Skeletal muscle cell (primary cell): Measurements from ENCODE around the gene KRTAP10-2.

ENCODE experiments used
- DNase-seq: peaks from one replicate; pipeline ENCODE4 v3.0.0-alpha.2; 2010; ENCODE audit warnings: low read depth
- H3K4me3 ChIP-seq: 2 replicates; pipeline ENCODE4 v1.5.1; 2011; ENCODE audit warnings: low read depth, mild to moderate bottlenecking, control low read depth, low read length, moderate library complexity

KRTAP10-2 gene

DNA sequence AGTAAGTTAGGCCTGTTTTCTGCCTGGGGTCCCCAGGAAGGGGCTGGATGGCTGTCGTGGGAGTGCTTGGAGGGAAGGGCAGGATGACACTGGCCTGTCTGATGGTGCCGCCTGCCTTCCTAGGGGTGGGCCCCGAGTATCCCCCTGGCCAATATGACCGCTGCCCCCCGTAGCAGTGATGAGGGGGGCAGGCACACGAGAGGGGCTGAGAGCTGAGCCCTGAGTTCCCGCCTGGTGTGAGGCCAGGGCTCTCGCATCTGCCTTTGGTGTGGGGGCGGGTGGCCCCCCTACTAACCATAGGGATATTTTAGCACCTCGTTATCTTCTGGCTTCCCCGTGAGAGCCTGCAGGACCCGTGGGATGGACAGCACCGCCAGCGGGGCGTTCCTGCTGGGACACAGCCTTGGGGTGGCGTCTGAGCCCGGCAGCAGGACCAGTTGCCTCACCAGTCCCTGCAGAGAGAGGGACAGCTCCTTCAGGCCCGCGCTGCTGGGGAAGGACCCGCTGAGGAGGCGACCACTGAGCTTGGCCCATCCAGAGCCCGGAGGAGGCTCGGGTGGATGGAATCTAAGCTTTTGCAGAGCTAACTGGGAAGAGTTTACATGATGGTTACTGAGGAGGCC, 21.7 kb downstream of the KRTAP10-2 start:
- no peak for DNase-seq
- H3K4me3 ChIP-seq: no peak overlapping the region

DNA sequence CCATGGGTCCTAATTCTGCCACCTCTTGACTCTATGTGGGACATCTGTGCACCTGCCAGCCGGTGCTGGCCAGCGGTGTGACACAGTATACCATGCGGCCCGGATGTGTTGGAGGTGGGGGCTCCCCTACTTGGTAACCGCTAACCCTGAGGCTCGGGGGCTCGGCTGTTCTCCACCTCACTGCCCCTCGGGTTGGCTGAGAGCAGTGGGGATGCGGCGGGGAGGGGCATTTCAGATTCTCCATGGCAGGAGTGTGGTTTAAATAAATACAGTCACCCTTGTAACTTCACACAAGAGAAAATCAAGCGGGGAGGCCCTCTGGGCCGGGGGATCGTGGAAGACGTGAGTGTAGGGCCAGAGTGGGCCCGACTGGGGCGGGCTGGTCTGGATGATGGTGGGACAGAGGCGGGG, 22.3 kb downstream of the KRTAP10-2 start:
- no peak overlapping the region for H3K4me3 ChIP-seq
- no peak for DNase-seq

DNA sequence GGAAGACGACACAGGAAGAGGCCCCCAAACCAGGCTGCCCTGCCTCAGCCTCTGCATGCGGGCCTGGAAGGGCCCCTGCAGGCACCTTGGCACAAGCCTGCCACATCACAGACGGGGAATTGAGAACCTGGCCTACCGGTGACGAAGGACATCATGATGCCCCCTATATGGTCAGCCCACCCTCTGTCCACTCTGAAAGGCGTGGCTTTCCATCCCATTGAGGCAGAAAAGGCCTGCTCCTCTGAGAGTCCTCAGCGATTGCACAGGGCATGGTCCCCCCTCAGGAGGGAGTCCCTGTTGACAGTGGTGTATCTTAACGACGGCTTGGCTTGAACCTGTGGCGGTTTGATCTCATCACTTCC, 22.7 kb downstream of the KRTAP10-2 start:
- H3K4me3 ChIP-seq: no peak overlapping the region
- DNase-seq: no peak

DNA sequence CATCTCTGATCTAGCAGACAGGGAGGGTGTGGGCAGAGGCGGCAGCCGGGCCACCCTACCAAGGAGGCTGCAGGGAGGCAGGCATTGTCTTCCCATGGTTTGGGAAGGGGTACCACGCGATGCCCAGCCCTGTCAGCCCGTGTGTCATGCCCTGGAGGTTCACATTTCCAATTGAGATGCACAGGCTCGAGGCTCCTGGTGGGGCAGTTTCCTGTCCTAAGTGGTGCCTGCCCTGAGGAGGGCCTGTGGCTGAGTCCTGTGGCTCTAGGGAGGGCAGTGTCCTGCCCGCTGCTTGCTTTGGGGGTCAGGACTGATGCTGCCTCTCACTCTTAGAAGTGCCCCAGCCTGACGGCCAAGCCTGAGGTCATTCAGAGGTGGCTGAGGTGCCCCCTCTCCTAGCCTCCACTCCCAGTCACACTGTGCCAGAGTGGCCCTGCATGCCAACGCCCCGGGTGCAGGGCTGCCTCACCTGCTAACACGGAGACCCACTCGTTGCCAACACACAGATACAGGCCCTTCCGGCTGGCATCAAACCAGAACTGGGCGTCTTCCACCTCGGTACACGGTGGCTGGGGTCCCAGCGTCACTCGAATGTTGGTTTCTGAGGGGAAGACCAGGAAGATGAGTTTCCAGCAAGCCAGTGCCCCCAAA, 23.2 kb downstream of the KRTAP10-2 start:
- H3K4me3 ChIP-seq: no peak overlapping the region
- DNase-seq: no peak

DNA sequence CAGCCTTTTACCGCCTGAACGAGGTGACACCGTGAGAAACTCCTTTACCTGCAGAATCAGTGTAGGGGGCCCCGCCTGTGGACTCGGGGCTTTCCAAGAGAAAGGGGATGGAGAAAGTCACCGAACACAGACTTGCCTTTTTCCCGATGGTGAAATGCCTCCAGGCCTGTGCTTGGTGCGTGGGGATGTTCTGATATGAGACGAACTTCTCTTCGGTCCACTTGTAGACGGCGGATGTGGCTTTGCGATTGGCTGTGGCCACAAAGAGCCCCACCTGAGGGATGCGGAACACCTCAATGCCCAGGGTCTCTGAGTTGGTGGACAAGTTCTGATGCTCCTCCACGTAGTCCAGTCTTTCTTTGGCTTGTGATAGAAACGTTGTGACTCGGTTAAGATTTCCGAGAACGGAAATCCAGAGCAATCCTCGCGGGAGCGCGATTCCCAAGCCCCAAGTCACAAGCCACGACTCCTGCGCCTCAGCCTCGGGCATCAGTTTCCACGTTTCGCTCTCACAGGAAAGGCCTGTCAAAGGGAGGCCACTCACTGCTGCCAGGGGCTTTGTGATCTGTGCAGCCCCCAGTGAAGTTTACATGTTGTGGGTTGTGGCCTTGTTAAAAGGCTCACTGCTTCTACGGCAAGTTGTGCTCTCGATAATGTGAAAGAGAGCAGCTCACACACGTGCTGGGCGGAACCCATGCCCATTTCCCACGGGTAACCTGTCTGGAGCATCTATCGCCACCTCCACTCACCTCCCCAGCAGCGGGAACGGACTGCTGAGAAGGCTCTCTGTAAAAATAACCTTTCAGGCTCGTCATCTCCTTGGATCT, 23.9 kb downstream of the KRTAP10-2 start:
- no peak overlapping the region for H3K4me3 ChIP-seq
- no peak for DNase-seq

DNA sequence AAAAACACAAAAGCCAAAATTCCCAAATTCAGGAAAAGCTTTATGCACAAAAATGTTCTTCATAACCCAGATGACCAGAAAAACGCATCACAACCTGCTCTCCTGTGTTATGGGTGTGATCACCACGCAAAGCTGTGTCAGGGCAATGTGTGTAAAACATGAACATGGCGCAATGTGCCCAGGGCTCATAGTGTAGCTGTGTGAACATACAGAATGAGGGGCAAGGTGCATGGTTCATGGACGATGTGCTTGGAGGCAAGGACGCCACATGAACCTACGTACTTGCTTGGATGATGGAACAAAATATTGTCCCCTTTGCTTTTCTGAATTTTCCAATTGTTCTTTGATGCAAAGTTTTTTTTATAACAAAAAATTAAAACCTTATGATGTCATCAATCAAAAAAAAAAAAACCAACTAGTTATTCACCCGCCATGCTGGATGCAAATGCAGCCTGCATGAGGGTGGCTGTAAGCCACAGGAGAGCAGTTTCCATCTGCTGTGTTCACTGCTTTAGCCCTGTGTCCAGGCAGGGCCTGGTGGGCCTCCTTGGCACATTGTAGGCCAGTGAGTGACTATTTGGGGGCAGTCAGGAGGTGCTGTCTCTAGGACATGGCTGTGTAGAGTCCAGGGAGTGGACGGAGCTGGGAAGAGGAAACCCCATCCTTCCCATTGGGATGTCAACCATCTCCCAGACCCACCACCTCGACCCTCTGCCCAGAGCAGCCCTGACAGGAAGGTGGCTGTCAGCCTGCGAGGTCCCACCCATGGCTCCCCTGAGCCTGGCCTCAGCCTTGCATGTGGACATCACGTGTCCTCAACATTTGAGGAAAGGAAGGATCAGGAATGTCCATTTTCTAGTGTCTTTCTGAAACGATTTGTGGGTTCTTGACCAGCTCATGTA, 25.0 kb downstream of the KRTAP10-2 start:
- DNase-seq: no peak
- no peak overlapping the region for H3K4me3 ChIP-seq

DNA sequence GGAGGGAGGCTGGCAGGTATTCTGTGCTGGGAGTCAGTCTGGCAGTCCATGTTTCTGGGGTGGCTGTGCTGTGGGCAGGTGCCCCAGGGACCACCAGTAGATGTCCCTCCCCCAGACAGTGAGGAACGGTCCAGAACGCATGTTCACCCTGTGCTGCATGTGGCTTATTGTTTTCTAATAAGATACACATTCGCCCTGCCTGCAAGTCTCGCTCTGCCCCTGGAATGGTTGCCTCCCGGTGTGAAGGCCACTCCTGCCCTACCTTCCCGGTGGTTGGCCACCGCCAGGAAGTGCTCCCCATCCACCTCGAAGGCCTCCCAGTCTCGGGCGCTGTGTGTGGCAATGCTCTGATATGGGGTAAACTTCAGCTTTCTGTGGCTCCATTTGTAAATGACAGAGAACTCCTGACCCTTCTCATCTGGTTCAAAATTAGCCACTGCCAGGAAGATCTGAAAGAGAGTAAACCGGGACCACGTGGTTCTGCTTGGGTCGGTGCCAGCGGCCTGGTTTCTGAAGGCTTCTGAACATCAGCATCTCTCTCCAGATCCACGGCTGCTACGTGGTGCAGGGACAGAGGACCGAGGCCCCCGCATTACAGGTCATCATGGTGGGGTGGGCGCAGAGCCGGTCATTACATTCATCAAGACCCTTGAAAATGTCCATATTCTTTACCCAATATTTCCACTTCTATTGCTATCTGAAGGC, 25.8 kb downstream of the KRTAP10-2 start:
- no peak for DNase-seq
- no peak overlapping the region for H3K4me3 ChIP-seq

DNA sequence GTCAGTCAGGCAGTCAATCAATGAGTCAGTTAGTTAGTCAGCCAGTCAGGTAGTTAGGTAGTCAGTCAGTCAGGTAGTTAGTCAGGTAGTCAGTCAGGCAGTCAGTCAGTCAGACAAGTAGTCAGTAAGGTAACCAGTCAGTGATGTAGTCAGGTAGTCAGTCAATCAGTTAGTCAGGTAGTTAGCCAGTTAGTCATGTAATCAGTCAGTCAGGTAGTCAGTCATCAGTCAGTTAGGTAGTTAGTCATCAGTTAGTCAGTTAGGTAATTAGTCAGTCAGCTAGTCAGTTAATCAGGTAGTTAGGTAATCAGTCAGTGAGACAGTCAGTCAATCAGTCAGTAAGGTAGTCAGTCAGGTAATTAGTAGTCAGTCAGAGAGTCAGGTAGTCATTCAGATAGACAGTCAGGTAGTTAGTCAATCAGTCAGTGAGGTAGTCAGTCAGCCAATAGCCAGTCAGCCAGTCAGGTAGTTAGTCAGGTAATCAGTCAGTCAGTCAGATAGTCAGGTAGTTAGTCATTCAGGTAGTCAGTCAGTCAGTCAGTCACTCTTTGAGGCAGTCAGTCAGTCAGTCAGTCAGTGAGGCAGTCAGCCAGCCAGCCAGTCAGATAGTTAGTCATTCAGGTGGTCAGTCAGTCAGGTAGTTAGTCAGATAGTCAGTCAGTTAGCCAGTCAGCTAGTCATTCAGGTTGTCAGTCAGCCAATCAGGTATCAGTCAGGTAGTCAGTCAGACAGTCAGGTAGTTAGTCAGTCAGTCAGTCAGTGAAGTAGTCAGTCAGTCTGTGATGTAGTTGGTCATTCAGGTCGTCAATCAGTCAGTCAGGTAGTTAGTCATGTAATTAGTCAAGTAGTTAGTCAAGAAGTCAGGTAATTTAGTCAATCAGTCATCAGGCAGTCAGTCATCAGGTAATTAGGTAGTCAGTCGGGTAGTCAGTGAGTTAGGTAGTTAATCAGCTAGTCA, 26.6 kb downstream of the KRTAP10-2 start:
- no peak overlapping the region for H3K4me3 ChIP-seq
- DNase-seq: no peak

DNA sequence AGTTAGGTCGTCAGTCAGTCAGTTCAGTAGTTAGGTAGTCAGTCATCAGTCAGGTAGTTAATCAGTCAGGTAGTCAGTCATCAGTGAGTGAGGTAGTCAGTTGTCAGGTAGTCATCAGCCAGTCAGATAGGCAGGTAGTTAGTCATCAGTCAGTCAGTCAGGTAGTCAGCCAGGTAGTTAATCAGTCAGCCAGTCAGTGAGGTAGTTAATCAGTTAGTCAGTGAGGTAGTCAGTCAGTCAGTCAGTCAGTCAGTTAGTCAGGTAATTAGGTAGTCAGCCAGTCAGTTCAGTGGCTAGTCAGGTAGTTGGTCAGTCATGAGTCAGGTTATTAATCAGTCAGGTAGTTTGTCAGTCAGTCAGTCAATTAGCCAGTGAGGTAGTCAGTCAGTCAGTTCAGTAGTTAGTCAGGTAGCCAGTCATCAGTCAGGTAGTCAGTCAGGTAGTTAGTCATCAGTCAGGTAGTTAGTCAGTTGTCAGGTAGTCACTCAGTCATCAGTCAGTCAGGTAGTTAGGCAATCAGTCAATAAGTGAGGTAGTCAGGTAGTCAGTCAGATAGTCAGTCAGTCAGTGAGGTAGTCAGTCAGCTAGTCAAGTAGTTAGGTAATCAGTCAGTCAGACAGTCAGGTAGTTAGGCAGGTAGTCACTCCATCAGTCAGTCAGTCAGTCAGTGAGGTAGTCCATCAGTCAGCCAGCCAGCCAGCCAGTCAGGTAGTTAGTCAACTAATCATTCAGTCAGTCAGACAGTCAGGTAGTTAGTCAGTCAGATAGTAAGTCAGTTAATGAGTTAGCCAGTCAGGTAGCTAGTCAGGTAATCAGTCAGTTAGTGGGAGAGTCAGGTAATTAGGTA, 27.5 kb downstream of the KRTAP10-2 start:
- no peak for DNase-seq
- H3K4me3 ChIP-seq: no peak overlapping the region

DNA sequence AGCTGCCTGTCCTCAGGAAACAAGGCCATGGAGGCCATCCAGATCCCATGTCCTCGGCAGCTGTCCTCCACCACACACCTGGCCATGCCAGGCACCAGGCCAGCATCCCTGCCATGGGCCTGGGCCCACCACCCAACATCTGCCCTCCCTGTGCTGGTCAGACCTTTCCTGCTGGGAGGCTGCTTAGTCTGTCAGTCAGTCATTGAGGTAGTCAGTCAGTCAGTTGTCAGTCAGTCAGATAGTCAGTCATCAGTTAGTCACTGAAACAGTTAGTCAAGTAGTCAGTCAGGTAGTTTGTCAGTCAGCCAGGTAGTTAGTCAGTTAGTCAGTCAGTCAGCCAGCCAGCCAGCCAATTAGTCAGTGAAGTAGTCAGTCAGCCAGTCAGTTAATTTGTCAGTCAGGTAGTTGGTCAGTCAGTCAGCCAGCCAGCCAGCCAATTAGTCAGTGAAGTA, 28.5 kb downstream of the KRTAP10-2 start:
- H3K4me3 ChIP-seq: no peak overlapping the region
- DNase-seq: no peak

DNA sequence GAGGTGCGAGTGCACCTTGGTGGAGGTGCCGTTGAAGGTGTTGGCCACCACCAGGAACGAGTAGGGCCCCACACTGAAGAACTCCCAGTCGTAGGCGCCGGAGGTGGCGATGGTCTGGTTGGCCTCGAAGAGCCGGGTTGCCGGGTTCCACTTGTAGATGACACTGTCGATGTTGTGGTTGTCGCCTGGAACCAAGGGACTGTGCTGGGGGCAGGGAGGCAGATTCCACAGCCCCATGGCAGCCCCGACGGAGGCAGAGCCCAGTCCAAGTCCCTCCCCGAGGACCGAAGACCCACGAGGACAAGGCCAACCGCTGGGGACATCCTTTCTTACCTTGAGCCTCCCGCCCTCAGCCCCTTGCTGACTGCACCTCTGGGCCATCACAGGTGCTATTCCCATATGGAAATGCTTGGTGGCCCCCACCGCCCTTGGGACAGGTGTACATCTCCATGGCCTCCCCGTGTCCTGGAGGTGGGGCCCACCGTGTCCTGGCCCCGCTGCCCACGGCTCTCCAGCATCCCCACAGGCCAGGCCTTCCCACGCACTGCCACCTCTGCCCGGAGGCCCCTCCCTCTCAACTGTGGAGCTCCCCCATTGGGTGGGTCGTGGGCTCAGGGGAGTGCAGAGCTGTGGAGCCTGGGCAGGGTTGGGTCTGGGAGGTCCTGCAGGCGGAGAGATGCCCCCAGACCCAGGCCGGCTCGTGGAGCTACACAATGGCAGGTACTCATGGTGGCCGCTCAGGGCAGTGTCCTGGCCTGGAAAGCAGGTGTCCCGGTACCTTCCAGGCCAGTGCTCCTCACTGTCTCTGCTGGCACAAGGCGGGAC, 29.2 kb downstream of the KRTAP10-2 start:
- no peak for DNase-seq
- H3K4me3 ChIP-seq: no peak overlapping the region

DNA sequence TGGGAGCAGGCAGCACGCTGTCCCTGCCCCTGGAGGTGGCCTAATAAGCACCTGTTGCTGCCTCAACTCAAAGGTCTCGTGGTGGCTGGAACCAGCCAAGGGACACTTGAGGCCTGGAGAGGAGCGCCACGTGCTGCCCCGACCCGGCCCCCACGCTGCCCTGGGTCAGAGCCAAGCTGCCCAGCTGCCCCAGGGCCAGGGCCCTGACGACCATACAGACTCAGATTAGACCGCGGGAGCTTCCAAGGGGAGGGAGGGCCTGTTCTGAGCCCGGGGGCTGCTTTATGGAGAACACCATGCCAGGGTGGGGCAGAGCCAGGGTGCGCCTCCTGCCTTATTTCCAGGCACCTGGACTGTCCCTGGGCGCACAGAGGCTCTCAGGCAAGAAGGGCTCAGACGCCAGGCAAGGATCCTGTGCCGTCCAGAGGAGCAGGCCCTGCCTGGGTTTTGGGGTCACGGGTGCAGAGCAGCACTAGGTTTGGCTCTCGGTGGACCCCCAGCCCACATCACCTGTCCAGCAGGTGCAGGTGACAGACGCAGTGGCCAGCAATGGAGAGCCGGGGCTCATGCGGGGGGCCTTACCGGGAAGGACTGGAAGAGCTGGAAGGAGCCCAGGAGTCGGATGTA, 29.9 kb downstream of the KRTAP10-2 start:
- no peak overlapping the region for H3K4me3 ChIP-seq

DNA sequence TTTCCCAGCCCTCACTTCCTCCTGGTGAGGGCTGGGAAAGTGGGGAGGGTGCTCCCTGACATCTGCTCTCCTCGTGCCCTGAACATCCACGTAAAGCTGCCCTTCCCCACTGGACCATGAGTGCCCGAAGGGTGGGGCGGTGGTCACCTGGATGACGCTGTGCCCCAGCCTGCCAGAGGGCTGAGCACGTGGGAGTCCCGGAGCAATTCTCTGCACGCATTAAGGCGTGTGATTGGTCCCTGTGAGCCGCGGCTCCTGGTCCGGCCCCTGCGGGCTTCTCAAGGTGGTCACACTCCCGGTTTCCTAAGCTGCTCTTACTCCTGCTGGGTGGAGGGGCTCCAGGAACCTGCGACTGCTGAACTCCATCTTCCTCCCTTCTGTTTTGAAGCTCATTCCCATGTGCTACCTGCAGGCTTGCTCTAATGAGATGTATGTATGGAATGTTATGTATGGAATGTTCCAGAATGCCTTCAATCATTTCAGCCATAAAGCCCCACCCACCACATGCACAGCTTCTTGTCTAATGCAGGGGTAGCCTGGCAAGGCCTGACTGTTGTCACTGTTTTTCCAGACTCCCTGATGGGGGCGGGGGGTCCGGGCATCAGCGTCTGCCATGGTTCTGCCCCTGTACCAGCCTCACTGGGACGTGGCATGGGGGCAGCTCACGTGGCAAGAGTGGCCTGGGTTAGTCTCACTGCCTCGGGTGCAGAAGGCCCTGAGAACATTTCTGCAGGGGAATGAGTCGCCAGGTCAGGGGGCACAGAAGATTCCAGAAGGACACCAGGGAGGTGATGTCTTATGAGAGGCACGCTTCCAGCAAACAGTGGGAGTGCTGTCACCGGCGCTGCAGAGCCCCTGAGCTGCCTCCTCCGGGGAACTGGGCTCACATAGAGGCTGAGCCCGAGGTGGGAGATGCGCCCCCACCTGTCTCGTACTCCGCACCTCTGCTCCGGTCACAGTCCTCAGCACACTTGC, 30.7 kb downstream of the KRTAP10-2 start:
- H3K4me3 ChIP-seq: no peak overlapping the region
- no peak for DNase-seq

More for the DNA sequence above, 29.9 kb downstream of the KRTAP10-2 start:
- DNase-seq: no peak

DNA sequence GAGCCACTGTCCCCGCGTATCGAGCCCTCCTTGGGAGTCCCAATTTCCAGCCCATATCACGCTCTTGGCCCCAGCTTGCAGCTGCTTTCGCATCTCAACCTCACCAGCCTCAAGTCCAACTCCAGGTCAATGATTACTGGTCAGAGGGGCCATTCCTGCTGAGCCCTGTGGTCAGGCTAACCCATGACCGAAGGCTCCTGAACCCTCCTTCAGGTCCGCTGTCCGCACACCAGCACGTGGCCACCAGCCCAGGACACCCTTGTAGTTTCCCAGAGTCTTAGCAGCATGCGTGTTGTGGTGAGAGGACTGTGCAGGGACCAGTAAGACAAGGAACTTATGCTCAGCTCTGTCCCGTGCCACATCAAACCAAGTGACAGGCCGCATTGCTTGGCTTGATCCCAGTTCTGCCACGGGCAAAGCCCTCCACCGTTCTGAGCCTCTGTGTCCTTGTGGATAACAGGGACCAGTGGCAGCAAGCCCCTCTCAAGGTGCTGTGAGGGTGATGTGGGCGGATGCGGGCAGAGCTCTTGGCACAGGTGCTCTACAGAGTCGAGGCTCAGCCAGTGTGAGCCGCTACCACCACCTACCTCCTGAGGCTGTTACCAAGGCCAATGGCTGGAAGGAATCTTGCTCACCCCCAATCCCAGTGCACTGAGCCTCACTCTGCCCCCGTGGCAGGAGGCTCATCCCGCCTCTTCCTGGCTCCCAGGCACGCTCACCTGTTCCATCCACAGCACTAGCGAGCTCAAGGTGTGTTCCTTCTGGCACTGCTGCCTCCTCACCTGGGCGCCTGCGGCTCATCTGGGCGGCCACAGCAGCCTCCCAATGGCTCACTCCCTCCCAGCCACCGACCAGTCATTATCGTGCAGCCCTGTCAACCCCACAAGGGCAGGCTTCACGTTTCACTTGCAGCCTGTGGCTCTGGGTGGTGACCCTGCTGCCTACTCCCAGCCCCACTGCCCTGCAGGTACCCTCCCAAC, 31.7 kb downstream of the KRTAP10-2 start:
- H3K4me3 ChIP-seq: no peak overlapping the region
- DNase-seq: no peak
